Measurements from ENCODE around the gene HBD.

- TF ChIP-seq CTCF (IDR thresholded peaks at IDR 0.05) (no peak), EZH2 (IDR thresholded peaks at IDR 0.05; ENCODE audit: borderline replicate concordance, insufficient read depth, low read depth, low read length, poor library complexity, severe bottlenecking) (no peak)
These were observed 41.5 kb downstream of the HBD start for GRCh38 chr11:5192738-5193137.
